DOHH2 (cell line): ENCODE data around the gene RGMB.

ENCODE experiments used
- H3F3A ChIP-seq: fragments of 200-600 bp; sonication (generic), shearing (Covaris generic); 2 replicates; pipeline ENCODE4 v1.6.0; 2016; ENCODE audit warnings: antibody characterized with exemption, mild to moderate bottlenecking; ENCODE audit not compliant: control insufficient read depth, insufficient read depth
- H3K27ac ChIP-seq: fragments of 200-600 bp; sonication (generic); 2 replicates; pipeline ENCODE4 v1.5.1; 2014; ENCODE audit warnings: low read depth, mild to moderate bottlenecking, low read length, moderate library complexity
- H3K27me3 ChIP-seq: fragments of 200-600 bp; sonication (generic); 2 replicates; pipeline ENCODE4 v1.6.1; 2014; ENCODE audit warnings: mild to moderate bottlenecking, low read length, mixed read lengths; ENCODE audit not compliant: control insufficient read depth
- H3K36me3 ChIP-seq: fragments of 200-600 bp; sonication (generic); 2 replicates; pipeline ENCODE4 v1.6.1; 2014; ENCODE audit warnings: mild to moderate bottlenecking, low read length, moderate library complexity, mixed read lengths; ENCODE audit not compliant: control insufficient read depth
- H3K4me1 ChIP-seq: fragments of 200-600 bp; sonication (generic); 2 replicates; pipeline ENCODE4 v1.6.1; 2014; ENCODE audit warnings: mild to moderate bottlenecking, low read length, mixed read lengths; ENCODE audit not compliant: control insufficient read depth
- H3K4me2 ChIP-seq: fragments of 200-600 bp; sonication (generic); 2 replicates; pipeline ENCODE4 v1.6.0; 2014; ENCODE audit warnings: mild to moderate bottlenecking, low read length, moderate library complexity
- H3K4me3 ChIP-seq: fragments of 200-600 bp; sonication (generic); 2 replicates; pipeline ENCODE4 v1.5.1; 2014; ENCODE audit warnings: mild to moderate bottlenecking, low read length, mixed read lengths
- H3K79me2 ChIP-seq: fragments of 200-600 bp; sonication (generic); 2 replicates; pipeline ENCODE4 v1.6.1; 2014; ENCODE audit warnings: mild to moderate bottlenecking, low read length, mixed read lengths; ENCODE audit not compliant: control insufficient read depth
- H3K9me2 ChIP-seq: fragments of 200-600 bp; sonication (generic); replicated peaks from 2 replicates; pipeline ENCODE4 v1.6.1; 2014; ENCODE audit warnings: mild to moderate bottlenecking, low read length, mixed read lengths; ENCODE audit not compliant: control insufficient read depth
- H3K9me3 ChIP-seq: fragments of 200-600 bp; sonication (generic); 2 replicates; pipeline ENCODE4 v1.6.1; 2014; ENCODE audit warnings: antibody characterized with exemption, low read length, mixed read lengths; ENCODE audit not compliant: control insufficient read depth, insufficient read depth
- H4K20me1 ChIP-seq: fragments of 200-600 bp; sonication (generic); 2 replicates; pipeline ENCODE4 v1.6.0; 2014; ENCODE audit warnings: low read depth, mild to moderate bottlenecking, antibody characterized with exemption, low read length, moderate library complexity; ENCODE audit not compliant: control insufficient read depth, insufficient read depth
- CTCF ChIP-seq: fragments of 200-600 bp; sonication (generic); IDR thresholded peaks from one replicate; pipeline ENCODE4 v1.5.1; 2014; ENCODE audit warnings: antibody characterized with exemption, mild to moderate bottlenecking, low read depth, low read length; ENCODE audit not compliant: poor library complexity, severe bottlenecking
- EZH2phosphoT487 ChIP-seq: fragments of 200-600 bp; sonication (generic); IDR thresholded peaks from 2 replicates; pipeline ENCODE4 v1.6.1; 2017; ENCODE audit warnings: borderline replicate concordance, mild to moderate bottlenecking, antibody characterized with exemption, low read length, moderate library complexity, mixed read lengths

RGMB gene

GRCh38 chr5:98843481-98843880 lies 70.0 kb downstream of the RGMB start:
- Histone ChIP-seq H3K4me1 (no peaks in the 10 kb centered on the region), H3K4me3 (no peak overlapping the region), H3K36me3 (no peaks in the 10 kb centered on the region), H3K79me2 (no peaks in the 10 kb centered on the region), H3F3A (no peaks in the 10 kb centered on the region), H3K27ac (no peak overlapping the region), H3K9me2 (no peaks in the 10 kb centered on the region), H3K4me2 (no peak overlapping the region), H3K27me3 (no peaks in the 10 kb centered on the region), H3K9me3 (peaks cover 3% of the 10 kb centered on the region; the same call in 1 of the 2 replicates), H4K20me1 (no peaks in the 10 kb centered on the region)
- TF ChIP-seq CTCF: no peak

DNA sequence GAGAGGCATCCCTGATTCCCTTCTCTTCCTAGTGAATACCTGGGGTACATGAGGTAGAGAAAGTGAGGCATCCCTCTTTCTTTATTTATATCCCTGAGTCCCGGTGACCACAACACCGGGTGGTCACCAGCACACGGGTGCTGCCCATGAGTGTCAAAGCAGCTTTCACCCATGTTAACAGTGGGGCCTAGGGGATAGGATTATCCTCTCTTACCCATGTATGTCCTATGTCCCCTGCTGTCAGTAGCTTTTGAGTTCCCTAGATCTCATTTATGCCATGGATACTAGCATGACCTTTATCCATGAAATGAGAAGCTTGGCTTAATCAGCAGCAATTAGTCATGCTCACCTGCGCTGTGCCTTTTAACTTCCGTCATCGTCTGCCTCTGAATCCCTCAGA lies 71.4 kb downstream of the RGMB start:
- Histone ChIP-seq H3K9me3 (peaks cover 3% of the 10 kb centered on the region; the same call in 1 of the 2 replicates), H3K27me3 (no peaks in the 10 kb centered on the region), H3K79me2 (no peaks in the 10 kb centered on the region), H3F3A (no peaks in the 10 kb centered on the region), H4K20me1 (no peaks in the 10 kb centered on the region), H3K4me3 (no peak overlapping the region), H3K27ac (no peak overlapping the region), H3K4me2 (no peak overlapping the region), H3K9me2 (no peaks in the 10 kb centered on the region), H3K4me1 (no peaks in the 10 kb centered on the region), H3K36me3 (no peaks in the 10 kb centered on the region)
- no peak for TF ChIP-seq CTCF
- no peak for TF ChIP-seq EZH2phosphoT487

DNA sequence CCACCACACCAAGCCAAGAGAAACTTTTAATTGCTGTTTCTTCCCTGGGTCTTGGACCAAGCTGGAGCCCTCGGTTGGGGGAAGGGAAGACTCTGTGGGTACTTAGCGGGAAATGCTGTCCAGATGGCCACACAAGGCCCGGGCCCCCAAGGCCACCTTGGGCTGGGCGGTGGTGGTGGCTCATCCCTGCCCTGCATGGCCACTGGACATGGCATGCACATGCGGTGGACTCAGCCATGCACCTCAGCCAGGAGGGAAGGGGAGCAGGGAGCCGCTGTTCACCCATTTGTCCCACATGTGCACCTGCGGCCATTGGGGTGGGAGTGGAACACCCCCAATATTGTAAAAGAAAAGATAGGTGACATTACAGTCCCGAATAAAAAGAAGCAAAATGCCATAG lies 72.4 kb downstream of the RGMB start:
- Histone ChIP-seq H3K36me3 (no peaks in the 10 kb centered on the region), H3K9me2 (no peaks in the 10 kb centered on the region), H3K9me3 (peaks cover 3% of the 10 kb centered on the region; the same call in 1 of the 2 replicates), H3K4me2 (no peak overlapping the region), H3K27ac (no peak overlapping the region), H3K79me2 (no peaks in the 10 kb centered on the region), H3K4me3 (no peak overlapping the region), H3F3A (no peaks in the 10 kb centered on the region), H3K27me3 (no peaks in the 10 kb centered on the region), H4K20me1 (no peaks in the 10 kb centered on the region), H3K4me1 (no peaks in the 10 kb centered on the region)
- no peak for TF ChIP-seq CTCF
- TF ChIP-seq EZH2phosphoT487: no peak
